HepG2 (cell line): ENCODE data around the gene DDX24. TPM values are rescaled to one million over a fixed set of nuclear protein-coding genes. Genes with fewer than 3 reads are reported as not detected.

ENCODE experiments used
- ATAC-seq: fragments of 200-7000 bp; cut with Tn5 transposase; 3 replicates; pipeline ENCODE4 v1.9.1; 2020; ENCODE audit warnings: mild to moderate bottlenecking, moderate library complexity
- BruUV-seq: library from RNA; stranded (reverse); fragments of 400-500 nt; replicated peaks from 2 replicates; lab custom pipeline; 2021; lab: Mats Ljungman, UMichigan
- CTCF ChIA-PET: fragments of 300-600 bp; formaldehyde crosslinking; extraction: SDS; loops from one replicate; lab custom pipeline; 2021; ENCODE audit warnings: low total read pairs, inconsistent platforms, low intra/inter-chr PET ratio; lab: Yijun Ruan, JAX
- POLR2A ChIA-PET: fragments of 350-600 bp; sonication (Branson Sonifier 250); formaldehyde crosslinking; loops from one replicate; lab custom pipeline; 2020; ENCODE audit warnings: antibody characterized with exemption, inconsistent platforms; lab: Yijun Ruan, JAX
- DNase-seq: peaks from one replicate; pipeline ENCODE4 v3.0.0-alpha.2; 2015; ENCODE audit warnings: low spot score
- FAIRE-seq: peaks from 3 replicates; lab custom pipeline; 2011; peaks lifted over from hg19 to GRCh38; lab: Jason Lieb, UNC
- H2AFZ ChIP-seq: one replicate; pipeline ENCODE4 v1.6.1; 2011; ENCODE audit warnings: low read length, inconsistent platforms
- H3K27ac ChIP-seq: fragments of 300-600 bp; 3 replicates; pipeline ENCODE4 v1.8.0; 2011; ENCODE audit warnings: mixed run types, mild to moderate bottlenecking, mixed read lengths, low read length, inconsistent platforms; ENCODE audit not compliant: insufficient read depth; ENCODE audit errors: extremely low read length
- H3K27me3 ChIP-seq, 2 experiments: fragments of 200-600 bp in 1 of 2; 2 replicates in 1 of 2; 3 replicates in 1 of 2; pipeline versions ENCODE4 v1.6.0 to v1.8.0; 2011; ENCODE audit warnings: low read length in 2 of 2, mild to moderate bottlenecking in 2 of 2, moderate library complexity in 2 of 2, inconsistent platforms in 1 of 2; ENCODE audit not compliant: insufficient read depth in 2 of 2, control insufficient read depth in 1 of 2
- H3K36me3 ChIP-seq, 2 experiments: fragments of 200-600 bp in 1 of 2; replicated peaks in 1 of 2; 2 replicates in 1 of 2; 3 replicates in 1 of 2; pipeline versions ENCODE4 v1.5.1 to v1.8.0; 2011; ENCODE audit warnings: low read length in 2 of 2, inconsistent platforms in 1 of 2; ENCODE audit not compliant: insufficient read depth in 2 of 2, control insufficient read depth in 1 of 2
- H3K4me1 ChIP-seq: 2 replicates; pipeline ENCODE4 v1.5.1; 2012; ENCODE audit warnings: low read length, inconsistent platforms; ENCODE audit not compliant: insufficient read depth
- H3K4me2 ChIP-seq: 2 replicates; pipeline ENCODE4 v1.6.0; 2011; ENCODE audit warnings: low read depth, low read length, inconsistent platforms
- H3K4me3 ChIP-seq, 3 experiments: fragments of 200-600 bp in 1 of 3; sonication (generic), shearing (Covaris generic) in 1 of 3; replicated peaks in 1 of 3; 2 replicates each; pipeline ENCODE4 v1.5.1; 2011 to 2016; ENCODE audit warnings: low read length in 3 of 3, inconsistent platforms in 2 of 3, low read depth in 2 of 3, mild to moderate bottlenecking in 2 of 3, control low read depth in 1 of 3, mixed read lengths in 1 of 3; ENCODE audit not compliant: insufficient read depth in 1 of 3
- H3K79me2 ChIP-seq: one replicate; pipeline ENCODE4 v1.6.1; 2011; ENCODE audit warnings: low read length, inconsistent platforms; ENCODE audit not compliant: insufficient read depth
- H3K9ac ChIP-seq: 2 replicates; pipeline ENCODE4 v1.6.0; 2011; ENCODE audit warnings: mild to moderate bottlenecking, low read depth, low read length, inconsistent platforms; ENCODE audit not compliant: insufficient read depth
- H3K9me3 ChIP-seq: 2 replicates; pipeline ENCODE4 v1.5.1; 2012; ENCODE audit warnings: mild to moderate bottlenecking, low read length
- H4K20me1 ChIP-seq: 2 replicates; pipeline ENCODE4 v1.6.0; 2011; ENCODE audit warnings: inconsistent platforms, mild to moderate bottlenecking, low read length, moderate library complexity; ENCODE audit not compliant: insufficient read depth
- HNRNPUL1 ChIP-seq: fragments of 200-400 bp; formaldehyde crosslinking; IDR thresholded peaks from 2 replicates; pipeline ENCODE4 v1.6.1; 2017; ENCODE audit warnings: low read depth, mild to moderate bottlenecking, low read length, moderate library complexity
- TEAD3 ChIP-seq: optimal IDR thresholded peaks from 2 replicates; pipeline ENCODE3; 2016; ENCODE audit warnings: borderline replicate concordance
- ZNF296 ChIP-seq: sonication (generic); formaldehyde crosslinking; conservative IDR thresholded peaks from 2 replicates; pipeline ENCODE4 v1.5.0; 2020; ENCODE audit warnings: mild to moderate bottlenecking, missing genetic modification reagents
- WGBS: methylation state at CpG from one replicate; pipeline ENCODE4 v1.1.6; 2017; ENCODE audit warnings: low lambda C conversion rate; 5-methylcytosine and 5-hydroxymethylcytosine counted together
- in situ Hi-C: cut with HindIII; loops from 2 replicates; pipeline ENCODE4 v1.10.0; 2017; ENCODE audit warnings: low pct_unique_long_range_greater_than_20kb; ENCODE audit not compliant: extremely low pct_ligation_motif_present
- intact Hi-C: fragments of 100-400 bp; cut with micrococcal nuclease; formaldehyde crosslinking; loops from one replicate; pipeline ENCODE4 v1.10.0; 2022; ENCODE audit not compliant: unreplicated experiment
- polyA plus RNA-seq, 8 experiments: library from polyadenylated mRNA; depleted of rRNA in 3 of 8; stranded (reverse) in 7 of 8; unstranded in 1 of 8; fragments of >200 nt; fragmentation: Illumina TruSeq in 4 of 8; extraction: Trizol in 4 of 8; gene quantifications; 2 replicates each; pipeline versions ENCODE4 v1.2.1 to v1.2.3, GENCODE V29; 2011 to 2016; ENCODE audit warnings: low read depth in 4 of 8, missing spikeins in 1 of 8, mixed read lengths in 1 of 8; ENCODE audit not compliant: insufficient read depth in 1 of 8
- total RNA-seq, 5 experiments: library from RNA; depleted of rRNA; stranded (reverse); fragments of >200 nt; fragmentation: Illumina TruSeq; extraction: Trizol; gene quantifications; 2 replicates each; pipeline ENCODE4 v1.2.3, GENCODE V29; 2016; ENCODE audit warnings: low read depth in 1 of 5
- TF ChIP-seq, protein P1 (sequence below): sonication (generic); formaldehyde crosslinking; IDR thresholded peaks from 2 replicates; pipeline ENCODE4 v1.5.0; 2020; ENCODE audit warnings: missing genetic modification reagents
- TF ChIP-seq, protein P2 (sequence below), 2 experiments: fragments of 450-650 bp in 1 of 2; sonication (generic) in 1 of 2; formaldehyde crosslinking; IDR thresholded peaks; 2 replicates each; pipeline versions ENCODE4 v1.5.0 to v1.8.0; 2020 to 2022; ENCODE audit warnings: mild to moderate bottlenecking in 1 of 2, missing genetic modification reagents in 1 of 2

Gene DDX24
- total and polyA plus RNA-seq, 2 of the 13 experiments (the other 11 are each of a cell fraction or from before 2014, with no cell fraction given): 67.3 to 149 TPM

DNA sequence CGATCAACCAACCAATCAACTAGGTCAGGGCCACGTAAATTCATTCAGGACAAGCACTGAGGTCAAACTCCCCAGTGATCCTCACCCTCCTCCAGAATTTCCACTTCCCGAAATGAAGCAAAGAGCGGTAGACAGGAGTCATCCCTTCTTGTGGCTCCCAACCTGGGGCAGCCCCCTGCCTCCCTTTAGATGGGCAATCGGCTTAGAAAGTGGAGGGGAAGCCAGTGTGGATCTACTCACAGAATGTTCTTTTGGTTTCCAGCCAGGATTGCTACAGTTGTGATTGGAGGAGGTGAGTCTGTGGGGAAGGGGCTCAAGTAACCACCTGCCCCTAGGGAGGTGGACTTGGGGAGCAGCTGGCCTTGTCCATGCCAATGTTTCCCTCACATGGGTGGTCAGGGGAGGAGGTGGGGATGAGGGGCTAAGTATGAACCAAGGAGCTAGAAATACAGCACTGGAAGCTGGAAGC, 33.6 kb upstream of the DDX24 start:
- ChIA-PET POLR2A (no interaction called here), CTCF (no interaction called here)
- no peak for DNase-seq
- no peak overlapping the region for H3K27ac ChIP-seq
- H3K4me3 ChIP-seq: no peak overlapping the region
- intact Hi-C loops: no loop called here
- ATAC-seq: no peak
- no peak for FAIRE-seq
- BruUV-seq: no TSS peak
- H3K9ac ChIP-seq: no peak overlapping the region
- TF ChIP-seq HNRNPUL1 (no peak), TEAD3 (CRISPR knock-in tag) (no peak), ZNF296 (CRISPR knock-in tag) (no peak)
- TF ChIP-seq, protein P1, sequence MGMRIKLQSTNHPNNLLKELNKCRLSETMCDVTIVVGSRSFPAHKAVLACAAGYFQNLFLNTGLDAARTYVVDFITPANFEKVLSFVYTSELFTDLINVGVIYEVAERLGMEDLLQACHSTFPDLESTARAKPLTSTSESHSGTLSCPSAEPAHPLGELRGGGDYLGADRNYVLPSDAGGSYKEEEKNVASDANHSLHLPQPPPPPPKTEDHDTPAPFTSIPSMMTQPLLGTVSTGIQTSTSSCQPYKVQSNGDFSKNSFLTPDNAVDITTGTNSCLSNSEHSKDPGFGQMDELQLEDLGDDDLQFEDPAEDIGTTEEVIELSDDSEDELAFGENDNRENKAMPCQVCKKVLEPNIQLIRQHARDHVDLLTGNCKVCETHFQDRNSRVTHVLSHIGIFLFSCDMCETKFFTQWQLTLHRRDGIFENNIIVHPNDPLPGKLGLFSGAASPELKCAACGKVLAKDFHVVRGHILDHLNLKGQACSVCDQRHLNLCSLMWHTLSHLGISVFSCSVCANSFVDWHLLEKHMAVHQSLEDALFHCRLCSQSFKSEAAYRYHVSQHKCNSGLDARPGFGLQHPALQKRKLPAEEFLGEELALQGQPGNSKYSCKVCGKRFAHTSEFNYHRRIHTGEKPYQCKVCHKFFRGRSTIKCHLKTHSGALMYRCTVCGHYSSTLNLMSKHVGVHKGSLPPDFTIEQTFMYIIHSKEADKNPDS (CRISPR knock-in tag): no peak
- TF ChIP-seq, protein P2, sequence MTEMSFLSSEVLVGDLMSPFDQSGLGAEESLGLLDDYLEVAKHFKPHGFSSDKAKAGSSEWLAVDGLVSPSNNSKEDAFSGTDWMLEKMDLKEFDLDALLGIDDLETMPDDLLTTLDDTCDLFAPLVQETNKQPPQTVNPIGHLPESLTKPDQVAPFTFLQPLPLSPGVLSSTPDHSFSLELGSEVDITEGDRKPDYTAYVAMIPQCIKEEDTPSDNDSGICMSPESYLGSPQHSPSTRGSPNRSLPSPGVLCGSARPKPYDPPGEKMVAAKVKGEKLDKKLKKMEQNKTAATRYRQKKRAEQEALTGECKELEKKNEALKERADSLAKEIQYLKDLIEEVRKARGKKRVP (CRISPR knock-in tag; IDR thresholded peaks at IDR 0.05): no peak
- in situ Hi-C loops: no loop called here
- no peak overlapping the region for H2AFZ ChIP-seq
- no peaks in the 10 kb centered on the region for H4K20me1 ChIP-seq
- H3K4me2 ChIP-seq: no peak overlapping the region; the same call in 1 of the 2 replicates
- no peaks in the 10 kb centered on the region for H3K36me3 ChIP-seq
- peaks cover 50% of the 10 kb centered on the region for H3K4me1 ChIP-seq
- no peaks in the 10 kb centered on the region for H3K9me3 ChIP-seq
- H3K27me3 ChIP-seq: peaks cover 2 to 23% of the 10 kb centered on the region in 2 experiments; a peak in 2 of 5 replicates
- no peaks in the 10 kb centered on the region for H3K79me2 ChIP-seq
- 30% methylated on average over 5 of the region's 5 CpGs for WGBS
